ENCODE measurements around the gene PRKACG.

GRCh38 chr9:69062195-69062594, 48.3 kb upstream of the PRKACG start:
- TF ChIP-seq POLR2A (IDR thresholded peaks at IDR 0.05) = no peak
- no peak for TF ChIP-seq EP300 (IDR thresholded peaks at IDR 0.05)
- no peak for TF ChIP-seq CTCF (IDR thresholded peaks at IDR 0.05)

Data from tibial nerve (tissue), 4 donors.